NCI-H187 (cell line): Measurements from ENCODE around the gene ULK1.

Source experiments
- DNase-seq, 2 experiments: peaks; one replicate each; lab custom pipeline; 2025; lab: John Stamatoyannopoulos, UW

ULK1 gene

DNA sequence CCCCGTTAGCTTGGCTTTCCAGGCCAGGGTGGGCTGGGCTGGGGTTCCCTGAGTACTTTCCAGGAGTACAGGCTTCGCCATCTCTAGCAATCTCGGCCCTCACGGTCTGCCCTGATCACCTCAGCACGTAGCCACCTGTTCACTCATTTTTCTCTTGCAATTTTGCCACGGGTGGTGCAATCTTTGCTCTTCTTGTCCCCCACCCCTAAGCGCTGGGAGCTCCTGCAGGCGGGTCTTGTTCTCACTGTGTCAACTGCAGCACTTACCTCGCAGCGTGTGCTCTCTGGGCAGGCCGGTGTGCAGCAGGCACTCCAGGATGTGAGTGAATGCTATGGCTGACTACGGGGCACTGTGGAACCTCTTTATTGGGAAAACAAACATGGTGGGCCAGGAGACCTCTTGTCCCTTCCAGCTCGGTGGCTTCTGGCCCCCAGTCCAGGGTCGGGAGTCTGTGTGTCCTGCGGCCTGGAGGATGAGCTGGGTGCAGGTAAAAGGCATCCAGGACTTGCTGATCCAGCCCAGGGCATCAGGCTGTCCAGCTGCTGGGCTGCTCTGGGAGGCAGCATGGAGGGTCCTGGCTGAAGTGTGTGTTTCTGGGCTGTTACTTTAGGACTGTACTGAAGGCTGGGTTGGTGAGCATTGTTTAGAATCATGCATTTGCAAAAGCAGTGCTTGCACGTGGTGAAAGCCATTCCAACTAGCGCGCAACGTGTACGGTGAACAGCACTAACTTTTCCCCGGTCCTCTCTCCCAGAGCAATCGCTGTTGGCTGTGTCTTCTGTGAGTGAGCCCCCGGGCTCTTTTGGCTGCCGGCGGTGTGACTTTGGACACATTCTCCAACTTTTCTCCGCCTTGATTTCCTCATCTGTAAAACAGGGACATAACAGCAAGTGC lies 1.5 kb upstream of the ULK1 start:
- no peak for DNase-seq

DNA sequence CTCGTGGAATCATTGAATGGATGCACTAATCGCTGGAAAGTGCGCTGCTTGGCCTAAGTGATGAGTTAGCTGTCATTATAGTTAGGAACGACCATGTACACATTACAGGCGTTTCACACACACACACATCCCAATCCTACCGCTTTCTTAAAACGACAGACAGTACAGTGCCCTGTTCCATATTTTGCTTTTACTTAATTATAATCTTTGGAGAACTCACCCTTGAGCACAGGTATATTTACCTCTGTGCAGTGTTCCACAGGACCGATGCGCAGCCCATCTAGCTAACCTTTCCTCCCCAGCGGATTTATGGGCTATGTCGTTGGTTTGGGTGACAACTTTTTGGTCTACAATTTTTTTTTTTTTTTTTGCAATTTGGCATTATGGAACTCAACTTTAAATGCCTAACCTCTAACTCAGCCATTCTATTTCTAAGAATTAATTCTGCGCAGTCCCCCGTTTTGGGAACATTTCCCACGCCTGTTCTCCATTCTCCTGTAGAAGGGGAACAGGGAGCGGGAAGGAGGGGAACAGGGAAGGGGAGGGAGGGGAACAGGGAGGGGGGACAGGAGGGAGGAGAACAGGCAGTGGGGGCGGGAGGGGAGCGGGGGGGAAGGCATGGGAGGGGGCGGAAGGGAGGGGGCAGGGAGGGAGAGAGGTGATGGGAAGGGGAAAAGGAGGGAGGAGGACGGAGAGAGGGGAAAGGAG lies 663 bp upstream of the ULK1 start:
- no peak for DNase-seq

DNA sequence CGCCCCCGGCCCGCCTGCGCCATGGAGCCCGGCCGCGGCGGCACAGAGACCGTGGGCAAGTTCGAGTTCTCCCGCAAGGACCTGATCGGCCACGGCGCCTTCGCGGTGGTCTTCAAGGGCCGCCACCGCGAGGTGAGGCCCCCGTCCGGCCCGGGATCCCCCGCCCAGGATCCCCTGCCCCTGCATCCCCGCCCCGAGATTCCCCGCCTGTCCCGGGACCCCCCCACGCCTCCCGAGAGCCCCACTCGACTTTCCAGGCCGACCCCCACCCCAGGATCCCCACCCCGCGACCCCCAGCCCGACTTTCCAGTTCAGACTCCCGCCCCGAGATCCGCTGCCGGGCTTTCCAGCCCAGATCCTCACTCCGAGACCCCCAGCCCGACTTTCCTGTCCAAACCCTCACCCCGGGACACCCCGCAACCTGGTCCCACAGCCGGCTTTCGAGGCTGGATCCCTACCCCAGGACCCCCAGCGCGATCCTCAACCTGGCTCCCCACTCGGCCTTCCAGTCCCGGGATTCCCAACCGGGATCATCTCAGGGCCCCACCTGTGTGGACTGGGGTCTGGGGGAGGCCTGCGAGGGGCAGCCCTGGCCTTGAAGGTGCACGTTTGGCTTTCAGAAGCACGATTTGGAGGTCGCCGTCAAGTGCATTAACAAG lies 688 bp downstream of the ULK1 start:
- DNase-seq: no peak

DNA sequence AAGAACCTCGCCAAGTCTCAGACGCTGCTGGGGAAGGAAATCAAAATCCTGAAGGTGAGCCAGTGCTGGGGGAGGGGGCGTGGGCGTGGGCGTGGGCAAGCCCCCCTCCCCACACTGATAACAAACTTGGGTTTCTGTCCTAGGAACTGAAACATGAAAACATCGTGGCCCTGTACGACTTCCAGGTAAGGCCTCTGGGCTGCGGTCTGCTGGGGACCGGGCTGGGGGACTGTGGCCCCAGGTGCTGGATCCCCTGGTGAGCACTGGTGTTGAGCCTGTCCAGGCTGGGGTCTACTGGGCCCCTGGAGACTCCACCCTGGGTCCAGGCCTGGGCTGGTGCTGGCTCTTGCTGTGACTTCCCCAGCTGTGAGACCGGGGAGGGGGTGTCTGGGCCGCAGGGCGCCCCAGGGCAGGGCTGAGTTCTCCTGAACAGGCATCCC lies 1.2 kb downstream of the ULK1 start:
- no peak for DNase-seq

DNA sequence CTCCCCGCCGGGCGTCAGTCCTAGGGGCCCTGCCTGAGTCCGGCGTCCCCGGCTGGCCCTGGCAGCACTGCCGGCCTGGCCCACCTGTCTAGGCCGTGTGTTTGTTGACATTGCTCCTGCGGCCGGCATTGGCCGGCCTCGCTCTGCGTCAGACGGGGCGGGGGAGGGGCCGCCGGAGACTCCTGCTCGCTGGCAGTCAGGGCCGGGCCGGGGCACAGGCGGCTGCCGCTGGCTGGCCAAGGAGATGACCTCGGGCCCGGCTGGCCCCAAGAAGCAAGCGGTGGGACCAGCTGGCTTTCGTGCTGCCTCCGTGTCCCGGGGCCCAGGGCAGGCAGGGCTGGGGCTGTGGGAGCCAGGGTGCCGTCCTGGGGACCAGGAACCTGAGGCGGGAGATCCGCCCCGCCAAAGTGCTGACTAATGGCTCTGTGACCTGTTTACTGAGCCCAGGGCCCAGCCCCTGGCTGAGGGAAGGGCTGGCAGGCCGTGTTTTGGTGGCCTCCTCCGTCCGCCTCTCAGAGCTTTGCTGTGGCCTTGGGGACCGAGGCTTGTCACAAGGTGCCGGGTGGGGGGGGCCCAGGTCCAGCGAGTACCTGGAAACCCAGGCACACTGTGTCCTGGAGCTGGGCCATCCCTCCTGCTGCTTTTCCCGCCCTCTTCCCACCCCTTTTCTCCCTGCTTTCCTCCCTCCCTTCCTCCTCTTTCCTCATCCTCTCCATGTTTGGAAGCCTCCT lies 1.8 kb downstream of the ULK1 start:
- DNase-seq: peak; percentile 51 to 66

DNA sequence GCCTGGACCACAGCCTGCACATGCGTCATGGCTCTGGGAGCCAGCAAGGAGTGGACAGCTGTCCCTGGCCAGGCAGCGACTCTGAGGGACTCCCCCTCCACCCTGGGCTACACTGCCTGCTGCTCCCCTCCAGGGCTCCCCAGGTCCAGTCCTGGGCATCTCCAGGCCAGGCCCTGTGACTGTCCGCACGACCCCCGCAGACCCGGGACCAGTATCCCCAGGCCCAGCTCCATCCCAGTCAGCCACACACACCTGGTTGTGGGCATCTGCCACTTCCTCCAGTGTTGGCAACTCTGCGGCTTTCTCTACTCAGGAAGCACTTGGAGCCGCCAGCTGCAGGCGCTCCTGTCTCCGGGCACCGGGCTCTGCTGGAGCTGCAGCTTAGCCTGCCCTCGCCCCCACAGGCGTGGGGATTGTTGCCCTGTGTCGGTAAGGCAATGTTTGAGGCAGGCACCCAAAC lies 2.4 kb downstream of the ULK1 start:
- DNase-seq: no peak

DNA sequence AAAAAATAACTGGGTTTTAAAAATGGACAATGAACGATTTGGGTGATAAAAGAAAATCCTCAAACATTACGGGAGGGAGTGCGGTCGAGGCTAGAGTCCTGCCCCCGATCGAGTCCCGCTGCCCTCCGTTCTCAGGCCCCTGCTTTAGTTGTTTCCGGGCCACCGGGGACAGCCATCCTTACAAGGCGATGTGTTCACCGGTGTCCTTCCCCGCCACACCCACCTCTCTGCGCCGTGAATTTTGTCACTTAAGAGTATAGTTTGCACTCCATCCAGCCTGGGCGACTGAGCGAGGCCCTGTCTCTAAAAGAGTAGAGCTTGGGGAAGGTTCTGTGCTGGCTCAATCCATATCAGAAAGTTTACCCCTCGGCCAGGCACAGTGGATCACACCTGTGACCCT lies 2.9 kb downstream of the ULK1 start:
- DNase-seq: no peak

DNA sequence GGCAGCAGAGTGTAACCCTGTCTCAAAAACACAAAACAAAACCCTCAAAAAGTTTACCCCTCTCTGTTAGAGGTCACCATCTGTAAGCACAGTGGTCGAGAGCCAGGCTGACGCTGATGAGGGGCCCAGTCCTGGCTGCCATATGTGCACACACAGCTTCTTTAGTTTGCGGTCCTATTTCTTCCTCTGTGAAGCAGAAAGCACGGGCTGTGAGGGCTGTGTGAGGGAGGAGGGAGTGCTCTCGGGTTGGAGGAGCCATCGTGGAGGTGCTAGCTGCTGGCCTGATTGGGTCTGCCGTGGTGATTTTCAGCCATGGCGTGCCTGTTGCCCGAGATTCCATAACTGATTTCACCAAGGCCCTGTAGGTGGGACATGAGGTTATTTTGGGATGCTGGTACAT lies 3.5 kb downstream of the ULK1 start:
- no peak for DNase-seq

DNA sequence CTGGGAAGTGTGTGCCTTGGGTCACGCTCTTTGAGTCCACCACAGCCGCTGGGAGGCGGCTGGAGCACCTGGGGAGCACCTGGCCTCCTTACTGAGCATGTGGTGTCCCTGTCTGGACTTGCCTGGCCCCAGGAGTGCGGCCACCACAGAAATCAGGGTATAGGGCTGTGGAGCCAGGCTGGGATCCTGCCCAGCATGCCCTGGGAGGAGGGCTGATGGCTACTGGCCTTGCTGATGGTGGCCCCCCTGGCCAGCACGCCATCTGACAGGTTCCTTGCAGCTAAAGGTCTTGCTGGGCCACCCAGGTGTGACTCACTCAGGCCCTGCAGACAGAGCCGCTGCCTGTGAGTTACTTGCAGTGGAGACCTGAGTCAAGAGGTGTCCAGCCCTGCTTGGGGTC lies 6.0 kb downstream of the ULK1 start:
- DNase-seq: no peak

DNA sequence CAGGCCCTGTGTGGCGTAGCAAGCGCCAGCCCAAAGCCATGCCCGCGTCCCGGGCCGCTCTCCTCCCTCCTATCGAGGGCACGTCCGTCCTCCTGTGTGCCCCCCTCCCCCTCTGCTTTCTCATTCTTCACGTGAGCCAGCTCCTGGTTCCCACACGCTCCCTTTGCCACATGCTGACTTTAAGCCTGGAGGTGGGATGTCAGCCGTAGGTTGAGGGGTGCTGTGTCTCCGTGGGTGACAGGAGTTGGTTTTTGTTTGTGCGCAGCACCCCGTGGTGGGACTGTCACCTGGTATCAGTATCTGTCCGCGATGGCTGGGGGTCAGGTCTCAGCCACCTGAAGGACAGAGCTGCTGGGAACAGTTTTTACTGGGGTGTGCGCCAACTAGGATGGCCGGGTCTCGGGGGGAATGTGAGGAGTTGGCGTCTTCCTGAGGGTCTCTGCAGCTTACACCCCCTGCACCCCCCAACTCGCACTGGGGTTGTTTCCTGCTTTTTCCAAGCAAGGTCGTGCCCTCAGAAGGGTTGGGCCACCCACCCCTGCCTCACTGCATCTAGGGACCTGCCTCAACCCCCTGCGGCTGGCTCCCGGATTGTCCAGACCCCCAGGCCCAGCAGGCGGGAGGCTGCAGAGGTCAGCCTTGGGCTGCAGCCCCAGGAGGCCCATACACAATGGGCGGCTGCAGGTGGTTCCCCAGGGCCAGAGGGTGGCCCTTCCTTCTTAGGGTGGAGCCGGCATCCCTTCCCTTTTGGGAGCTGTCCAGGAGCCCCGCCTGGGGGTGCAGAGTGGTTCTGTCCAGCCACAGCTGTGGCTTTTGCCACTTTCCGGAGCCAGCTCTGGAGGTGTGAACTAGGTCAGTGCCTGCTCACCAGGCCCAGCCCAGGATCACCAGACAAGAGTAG lies 7.3 kb downstream of the ULK1 start:
- no peak for DNase-seq

DNA sequence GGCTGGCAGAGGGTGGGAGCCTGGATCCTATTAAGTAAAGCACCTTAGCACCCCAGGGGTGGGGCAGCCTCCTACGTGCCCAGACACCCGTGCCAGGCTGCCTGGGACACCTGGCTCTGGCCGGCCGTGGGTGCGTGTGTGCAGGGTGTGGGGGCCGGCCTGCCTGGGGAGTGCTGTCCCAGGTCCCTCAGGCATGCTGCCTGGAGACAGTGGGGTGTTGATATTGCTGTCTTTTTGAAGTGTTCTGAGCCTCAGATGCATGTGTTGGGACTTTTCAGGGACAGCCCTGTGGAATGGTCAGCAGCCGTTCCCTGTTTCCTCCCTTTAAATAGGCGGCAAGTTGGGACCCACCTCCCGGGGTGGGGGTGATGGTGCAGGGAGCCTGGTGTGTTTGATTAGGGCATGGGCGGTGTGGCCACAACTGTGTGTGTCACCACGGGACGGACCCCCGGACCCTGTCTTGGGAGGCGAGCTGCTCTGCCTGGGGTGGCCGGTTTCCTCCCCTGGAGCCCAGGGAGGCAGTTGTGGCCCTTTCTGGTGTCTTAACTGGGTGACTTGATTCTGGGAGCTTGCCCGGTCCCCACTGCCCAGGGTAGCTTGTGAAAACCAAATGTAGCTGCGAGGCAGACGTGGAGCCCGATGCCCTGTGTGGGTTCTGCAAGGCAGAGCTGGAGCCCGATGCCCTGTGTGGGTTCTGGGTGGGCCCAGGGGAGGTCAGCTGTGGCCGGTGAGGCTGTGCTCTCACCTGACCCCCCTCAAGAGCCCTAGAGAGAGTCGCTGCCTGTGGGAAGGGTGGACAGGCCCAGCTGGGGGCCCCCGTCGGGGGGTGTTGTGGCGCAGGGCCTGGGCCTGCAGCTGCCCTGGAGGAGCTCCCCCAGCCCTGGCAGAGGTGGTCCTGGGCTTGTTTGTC lies 8.2 kb downstream of the ULK1 start:
- no peak for DNase-seq

DNA sequence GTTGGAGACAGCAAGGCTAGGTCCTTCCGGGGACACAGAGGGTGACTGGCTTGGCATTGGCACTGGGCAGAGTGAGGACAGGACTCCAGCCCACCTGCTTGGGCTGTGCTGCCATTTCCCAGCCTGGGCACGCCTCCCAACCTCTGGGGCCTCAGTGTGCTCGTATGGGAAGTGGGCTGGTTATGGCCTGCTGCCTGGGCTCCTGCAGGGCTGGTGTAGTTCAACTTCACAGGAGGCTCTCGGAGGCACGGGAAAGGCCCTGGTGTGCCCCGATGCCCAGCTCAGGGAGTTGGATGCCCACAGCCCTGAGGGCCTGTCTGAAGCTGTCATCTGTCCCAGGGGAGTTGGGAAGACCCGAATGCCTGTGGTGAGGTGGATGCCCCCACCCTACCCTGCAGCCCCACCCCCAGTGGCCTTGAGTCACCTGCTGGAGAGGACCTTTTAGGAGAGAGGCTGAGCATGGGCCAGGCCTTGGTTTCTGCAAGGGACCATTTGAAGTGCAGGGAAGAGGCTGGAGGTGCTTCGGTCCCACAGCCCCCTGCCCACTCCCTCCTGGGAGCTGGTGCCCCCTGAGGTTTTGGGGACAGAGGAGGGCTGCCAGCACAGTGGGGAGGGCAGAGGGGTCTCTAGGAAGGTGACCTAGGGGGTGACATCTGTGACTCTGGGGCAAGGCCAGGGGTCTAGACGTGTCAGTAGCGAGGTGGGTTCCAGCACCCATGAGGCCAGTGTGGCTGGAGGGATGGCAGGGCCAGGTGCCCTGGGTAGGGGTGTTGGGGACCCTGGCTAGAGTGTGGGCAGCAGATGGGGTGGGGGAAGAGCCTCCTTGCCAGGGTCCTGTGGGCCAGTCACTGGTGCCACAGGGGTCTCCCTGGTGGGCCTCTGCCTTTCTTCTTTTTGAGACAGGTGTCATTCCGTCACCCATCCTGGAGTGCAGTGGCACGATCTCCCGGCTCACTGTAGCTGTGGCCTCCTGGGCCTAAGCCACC lies 9.1 kb downstream of the ULK1 start:
- no peak for DNase-seq

DNA sequence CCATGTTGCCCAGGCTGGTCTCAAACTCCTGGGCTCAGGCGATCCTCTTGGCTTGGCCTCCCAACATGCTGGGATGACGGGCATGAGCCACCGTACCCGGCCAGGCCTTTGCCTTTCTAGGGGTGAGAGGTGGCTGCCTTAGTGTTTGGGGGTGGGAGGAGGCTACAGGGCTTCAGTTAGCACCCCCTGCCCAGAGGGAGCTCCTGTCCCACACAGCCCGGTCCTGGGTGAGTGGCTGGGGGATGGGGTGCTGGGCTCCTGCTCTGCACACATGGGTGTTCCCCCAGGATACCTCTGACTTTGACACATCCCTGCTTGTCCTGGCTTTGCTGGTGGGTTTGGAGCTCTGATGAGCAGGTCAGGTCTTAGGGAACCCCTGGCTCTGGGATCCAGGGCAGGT lies 9.9 kb downstream of the ULK1 start:
- DNase-seq: no peak

DNA sequence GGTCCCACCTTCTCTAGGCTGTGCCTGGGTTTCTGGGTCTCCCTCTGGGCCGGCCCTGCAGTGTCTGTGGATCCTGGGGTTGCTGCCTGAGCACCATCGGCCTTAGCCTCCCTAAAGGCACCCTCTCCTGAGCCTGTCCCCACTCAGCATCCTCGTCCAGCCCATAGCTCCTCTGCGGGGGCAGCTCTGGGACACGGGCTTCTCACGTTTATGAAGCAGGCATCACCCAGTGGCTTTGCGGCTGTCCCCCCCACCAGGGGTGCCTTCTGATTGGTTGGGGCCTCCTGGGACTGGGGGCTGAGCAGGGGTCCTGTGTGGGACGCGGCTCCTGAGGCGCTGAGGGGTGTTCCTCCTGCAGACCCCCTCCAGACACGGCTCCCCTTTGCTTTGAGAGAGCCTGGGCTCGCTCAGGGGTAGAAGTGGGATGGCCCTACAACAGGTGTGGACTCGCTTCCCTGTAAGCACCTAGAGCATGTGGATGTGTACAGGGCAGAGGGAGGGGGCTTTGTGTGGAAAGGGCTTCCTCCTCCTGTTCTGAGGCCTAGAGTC lies 10.7 kb downstream of the ULK1 start:
- DNase-seq: no peak

DNA sequence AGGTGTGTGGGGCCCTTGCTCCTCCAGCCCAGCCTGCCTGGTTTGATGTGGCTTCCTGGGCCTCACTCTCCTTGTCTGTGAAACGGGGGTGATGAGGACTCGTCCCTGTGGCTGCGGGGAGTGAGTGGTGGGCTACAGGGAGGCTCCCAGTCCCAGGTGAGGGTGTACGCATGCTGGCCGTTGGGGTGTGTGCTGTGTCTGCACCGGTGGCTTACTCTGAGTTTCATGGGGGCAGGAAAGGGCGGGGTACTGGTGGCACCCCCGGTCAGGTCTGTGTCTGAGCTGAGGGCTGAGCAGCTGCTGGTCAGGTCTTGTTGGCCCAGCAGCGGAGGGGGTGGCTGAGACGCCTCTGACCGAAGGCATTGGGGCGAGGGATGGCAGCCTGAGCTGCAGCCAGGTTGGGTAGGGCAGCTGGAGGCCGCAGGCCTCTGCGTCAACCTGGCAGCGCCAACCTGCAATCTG lies 11.2 kb downstream of the ULK1 start:
- DNase-seq: no peak

DNA sequence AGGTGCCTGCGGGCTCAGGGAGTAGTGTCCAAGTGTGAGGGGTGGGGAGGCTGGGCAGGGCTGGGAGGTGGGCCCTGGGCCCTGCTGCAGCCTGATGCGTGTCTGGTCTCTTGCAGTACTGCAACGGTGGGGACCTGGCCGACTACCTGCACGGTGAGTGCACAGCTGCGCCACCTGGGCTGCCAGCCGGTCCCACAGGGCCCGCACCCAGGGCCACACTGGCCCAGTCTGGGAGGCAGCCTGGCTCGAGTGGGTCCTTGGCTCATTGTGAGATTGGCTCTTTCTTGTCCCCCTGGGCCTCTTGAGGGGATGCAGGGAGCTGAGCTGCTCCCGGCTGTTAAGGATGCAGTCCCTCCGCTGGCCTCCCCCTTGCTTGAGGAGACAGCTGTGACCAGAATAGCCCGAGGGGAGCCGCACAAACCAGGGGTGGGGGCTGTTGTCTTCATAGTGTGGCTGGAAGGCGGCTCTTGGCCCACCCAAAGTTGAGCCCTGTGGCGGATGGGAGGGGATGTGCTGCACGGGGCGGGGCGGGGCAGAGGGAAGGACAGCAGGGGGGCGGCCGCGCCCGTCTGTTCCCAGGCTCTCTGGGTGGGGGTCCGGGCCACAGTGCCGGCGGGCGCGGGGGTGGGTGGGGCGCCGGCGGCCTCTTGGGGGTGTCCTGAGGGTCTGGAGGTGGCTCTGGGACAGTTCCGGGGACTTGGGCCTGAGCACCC lies 13.1 kb downstream of the ULK1 start:
- DNase-seq: no peak
